GM12892 (cell line): ENCODE results near the gene TCEANC2.

Source experiments
- POLR2A ChIP-seq: IDR thresholded peaks from 2 replicates; pipeline ENCODE4 v1.6.1; 2011; ENCODE audit warnings: low read depth, low read length, control low read depth
- POLR2AphosphoS5 ChIP-seq: IDR thresholded peaks from 2 replicates; pipeline ENCODE4 v1.6.1; 2011; ENCODE audit warnings: low read depth, low read length, control low read depth
- TAF1 ChIP-seq: IDR thresholded peaks from 2 replicates; pipeline ENCODE4 v1.6.1; 2011; ENCODE audit warnings: low read depth, mild to moderate bottlenecking, control low read depth, low read length, borderline replicate concordance

GRCh38 chr1:54045496-54045895 is 7.9 kb upstream of the TCEANC2 start:
- TF ChIP-seq POLR2A (no peak), POLR2AphosphoS5 (no peak), TAF1 (no peak)
